NCI-H446 (cell line): ENCODE results near the gene GARS1.
"Not testable (repeated sequence)": the region's sequence is repeated elsewhere in the genome, so short reads cannot be mapped to it uniquely, and the experiment has no call there.

Experiments used
- DNase-seq, 2 experiments: peaks; one replicate each; lab custom pipeline; 2025; lab: John Stamatoyannopoulos, UW

GARS1 gene

GRCh38 chr7:30594540-30595435, at the start of gene GARS1:
Gene GARS1, plus strand, starts transcription at chr7:30594878. Its CDS starts 44 bp downstream, at chr7:30594922.
- DNase-seq = peak; percentile 59 to 93

GRCh38 chr7:30545791-30546555, 48.7 kb upstream of the GARS1 start:
- DNase-seq = no peak

GRCh38 chr7:30546596-30546995, 48.1 kb upstream of the GARS1 start:
- no peak for DNase-seq

- peak; percentile 77 to 79 for DNase-seq
These were observed 45.8 kb upstream of the GARS1 start for GRCh38 chr7:30548845-30549244.

- DNase-seq = no peak
These were observed 44.7 kb upstream of the GARS1 start for GRCh38 chr7:30549931-30550493.

- no peak for DNase-seq
These were observed 42.3 kb upstream of the GARS1 start for GRCh38 chr7:30552330-30552729.

GRCh38 chr7:30553141-30553540, 41.5 kb upstream of the GARS1 start:
- DNase-seq = no peak

GRCh38 chr7:30553546-30553945, 41.1 kb upstream of the GARS1 start:
- DNase-seq = no peak

- no peak for DNase-seq
These were observed 39.2 kb upstream of the GARS1 start for GRCh38 chr7:30555525-30555924.

GRCh38 chr7:30556840-30557239, 37.8 kb upstream of the GARS1 start:
- peak; percentile 65 to 74 for DNase-seq

GRCh38 chr7:30557245-30557644, 37.4 kb upstream of the GARS1 start:
- no peak for DNase-seq

GRCh38 chr7:30559611-30560010, 35.1 kb upstream of the GARS1 start:
- no peak for DNase-seq

GRCh38 chr7:30561389-30561788, 33.3 kb upstream of the GARS1 start:
- no peak for DNase-seq

- DNase-seq = peak in 1 of 2 experiments; percentile 20
These were observed 32.2 kb upstream of the GARS1 start for GRCh38 chr7:30562498-30562897.

GRCh38 chr7:30562909-30563308, 31.8 kb upstream of the GARS1 start:
- no peak for DNase-seq

- DNase-seq = no peak
These were observed 31.2 kb upstream of the GARS1 start for GRCh38 chr7:30563326-30563942.

- DNase-seq = peak; percentile 86 to 89
These were observed 30.3 kb upstream of the GARS1 start for GRCh38 chr7:30564243-30564892.

- DNase-seq = no peak
These were observed 28.1 kb upstream of the GARS1 start for GRCh38 chr7:30566596-30566995.

- DNase-seq = no peak
These were observed 27.6 kb upstream of the GARS1 start for GRCh38 chr7:30567081-30567480.

GRCh38 chr7:30570238-30570637, 24.4 kb upstream of the GARS1 start:
- DNase-seq = not testable (repeated sequence)

- DNase-seq = no peak
These were observed 22.4 kb upstream of the GARS1 start for GRCh38 chr7:30572212-30572841.
